Activated CD4-positive, alpha-beta T cell treated with anti-CD3 and anti-CD28 coated beads, Interleukin-2, amount 10 ng/mL, durations not matched to agents 7 days and 5 days (primary cell): ENCODE data around the gene GIT2. TPM values are rescaled to one million over a fixed set of nuclear protein-coding genes. Genes with fewer than 3 reads are reported as not detected.

Experiments
- CTCF ChIA-PET: fragments of 350-600 bp; sonication (Branson Sonifier 250); formaldehyde crosslinking; loops from one replicate; lab custom pipeline; 2021; ENCODE audit warnings: antibody characterized with exemption; lab: Charles Lee
- POLR2A ChIA-PET: fragments of 350-600 bp; sonication (Branson Sonifier 250); formaldehyde crosslinking; loops from one replicate; lab custom pipeline; 2021; ENCODE audit warnings: antibody characterized with exemption; lab: Charles Lee
- DNase-seq: peaks from one replicate; pipeline ENCODE4 v3.0.0-alpha.2; 2020
- H3K27ac Mint-ChIP-seq: one replicate; pipeline ENCODE4 v1.8.0; 2021; ENCODE audit warnings: mild to moderate bottlenecking, moderate library complexity, mixed read lengths
- H3K27me3 Mint-ChIP-seq: one replicate; pipeline ENCODE4 v1.8.0; 2021; ENCODE audit warnings: mixed read lengths
- H3K36me3 Mint-ChIP-seq: one replicate; pipeline ENCODE4 v1.8.0; 2021; ENCODE audit warnings: low read depth, mixed read lengths
- H3K4me1 Mint-ChIP-seq: one replicate; pipeline ENCODE4 v1.8.0; 2021; ENCODE audit warnings: mixed read lengths
- H3K4me3 Mint-ChIP-seq: one replicate; pipeline ENCODE4 v1.8.0; 2021; ENCODE audit warnings: mild to moderate bottlenecking, moderate library complexity, mixed read lengths
- H3K9me3 Mint-ChIP-seq: one replicate; pipeline ENCODE4 v1.8.0; 2021; ENCODE audit warnings: mixed read lengths
- total RNA-seq, 2 experiments: library from RNA; stranded (reverse); gene quantifications; one replicate each; pipeline ENCODE4 v1.2.3, GENCODE V29; 2021

Gene GIT2, protein sequence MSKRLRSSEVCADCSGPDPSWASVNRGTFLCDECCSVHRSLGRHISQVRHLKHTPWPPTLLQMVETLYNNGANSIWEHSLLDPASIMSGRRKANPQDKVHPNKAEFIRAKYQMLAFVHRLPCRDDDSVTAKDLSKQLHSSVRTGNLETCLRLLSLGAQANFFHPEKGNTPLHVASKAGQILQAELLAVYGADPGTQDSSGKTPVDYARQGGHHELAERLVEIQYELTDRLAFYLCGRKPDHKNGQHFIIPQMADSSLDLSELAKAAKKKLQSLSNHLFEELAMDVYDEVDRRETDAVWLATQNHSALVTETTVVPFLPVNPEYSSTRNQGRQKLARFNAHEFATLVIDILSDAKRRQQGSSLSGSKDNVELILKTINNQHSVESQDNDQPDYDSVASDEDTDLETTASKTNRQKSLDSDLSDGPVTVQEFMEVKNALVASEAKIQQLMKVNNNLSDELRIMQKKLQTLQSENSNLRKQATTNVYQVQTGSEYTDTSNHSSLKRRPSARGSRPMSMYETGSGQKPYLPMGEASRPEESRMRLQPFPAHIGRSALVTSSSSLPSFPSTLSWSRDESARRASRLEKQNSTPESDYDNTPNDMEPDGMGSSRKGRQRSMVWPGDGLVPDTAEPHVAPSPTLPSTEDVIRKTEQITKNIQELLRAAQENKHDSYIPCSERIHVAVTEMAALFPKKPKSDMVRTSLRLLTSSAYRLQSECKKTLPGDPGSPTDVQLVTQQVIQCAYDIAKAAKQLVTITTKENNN
- total RNA-seq = 100 to 1,000 TPM; 101 to 107 TPM

DNA sequence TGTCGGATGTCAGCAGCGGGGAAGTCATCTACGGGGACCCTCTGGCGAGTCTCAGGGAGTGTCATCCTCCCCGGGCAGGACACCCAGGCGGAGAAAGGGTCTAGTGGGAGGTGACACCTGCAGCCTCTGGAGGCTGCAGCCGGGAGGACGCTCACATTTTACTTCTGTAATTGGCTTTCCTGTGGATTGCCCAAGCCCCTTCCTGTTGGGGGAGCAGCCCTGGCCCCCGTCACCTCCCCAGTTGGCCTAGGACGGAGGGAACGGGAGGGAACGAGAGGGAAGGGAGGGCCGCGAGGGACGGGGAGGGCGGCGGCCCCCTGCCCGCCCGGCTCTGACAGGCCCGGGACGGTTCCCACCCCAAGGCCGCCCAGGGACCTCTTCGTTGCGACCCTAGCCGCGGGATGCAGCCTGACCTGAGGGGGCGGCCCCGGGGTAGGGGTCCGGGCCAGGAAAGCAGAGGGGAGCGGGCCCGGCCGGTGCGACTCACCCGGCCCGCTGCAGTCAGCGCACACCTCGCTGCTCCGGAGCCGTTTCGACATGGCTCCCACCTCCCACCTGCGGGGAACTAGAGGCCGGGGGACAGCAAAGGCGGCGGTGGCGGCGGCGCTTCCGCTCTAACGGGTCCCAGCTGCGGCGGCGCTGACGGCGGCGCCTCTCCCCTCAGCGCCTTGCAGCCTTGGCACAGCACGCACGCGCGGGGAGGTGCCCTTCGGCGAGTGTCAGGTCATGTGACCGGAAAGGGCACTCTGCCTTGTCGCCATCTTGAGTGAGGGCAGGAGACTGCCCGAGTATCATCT lies at the start of gene GIT2:
Gene GIT2, minus strand, starts transcription at position 683 of the 797 bp plus-strand sequence. Its CDS starts 144 bp downstream, at position 539.
- peak; percentile 96 for DNase-seq
- peak within 1 kb of the TSS; percentile 98 for H3K27ac Mint-ChIP-seq
- POLR2A ChIA-PET = interaction anchor here (0.6 kb wide), 1 partner anchor 9 kb away, joined by 4 read pairs; no protein-coding TSS in a partner anchor
- H3K4me3 Mint-ChIP-seq = peak within 1 kb of the TSS; percentile 100
- CTCF ChIA-PET = interaction anchor here (1.1 kb wide), 1 partner anchor 104 kb away, joined by 3 read pairs; no protein-coding TSS in a partner anchor
- H3K36me3 Mint-ChIP-seq = peaks cover 35% of the 10 kb centered on the region
- peaks cover 63% of the 10 kb centered on the region for H3K4me1 Mint-ChIP-seq
- no peaks in the 10 kb centered on the region for H3K27me3 Mint-ChIP-seq
- H3K9me3 Mint-ChIP-seq = no peaks in the 10 kb centered on the region

DNA sequence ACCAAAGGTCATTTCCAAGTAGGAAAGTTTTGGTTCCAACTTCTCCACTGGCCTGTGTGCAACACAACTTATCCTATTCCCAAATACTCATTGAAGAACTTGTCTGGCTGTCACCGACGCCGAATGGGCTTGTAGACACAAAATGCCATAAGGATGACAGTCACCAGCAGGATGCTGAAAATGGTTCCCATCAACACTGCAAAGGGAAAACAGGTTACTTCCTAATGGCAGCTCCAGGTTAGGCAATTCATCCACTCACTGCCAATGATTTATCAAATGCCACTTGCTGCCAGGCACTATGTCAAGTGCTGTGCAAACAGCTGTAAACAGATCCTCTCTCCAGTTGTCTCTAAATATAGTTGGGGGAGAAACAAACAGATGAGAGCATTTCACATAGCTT lies 46.1 kb upstream of the GIT2 start:
- peaks cover 61% of the 10 kb centered on the region for H3K4me1 Mint-ChIP-seq
- ChIA-PET CTCF (interaction anchor here (0.6 to 1.0 kb wide), 3 partner anchors 14 to 178 kb away, joined by 3 to 4 read pairs (median 3); no protein-coding TSS in a partner anchor), POLR2A (no interaction called here)
- H3K9me3 Mint-ChIP-seq = no peaks in the 10 kb centered on the region
- no peak overlapping the region for H3K4me3 Mint-ChIP-seq
- DNase-seq = no peak
- H3K27ac Mint-ChIP-seq = peak overlapping the region; percentile 56
- no peaks in the 10 kb centered on the region for H3K27me3 Mint-ChIP-seq
- H3K36me3 Mint-ChIP-seq = peaks cover 54% of the 10 kb centered on the region

DNA sequence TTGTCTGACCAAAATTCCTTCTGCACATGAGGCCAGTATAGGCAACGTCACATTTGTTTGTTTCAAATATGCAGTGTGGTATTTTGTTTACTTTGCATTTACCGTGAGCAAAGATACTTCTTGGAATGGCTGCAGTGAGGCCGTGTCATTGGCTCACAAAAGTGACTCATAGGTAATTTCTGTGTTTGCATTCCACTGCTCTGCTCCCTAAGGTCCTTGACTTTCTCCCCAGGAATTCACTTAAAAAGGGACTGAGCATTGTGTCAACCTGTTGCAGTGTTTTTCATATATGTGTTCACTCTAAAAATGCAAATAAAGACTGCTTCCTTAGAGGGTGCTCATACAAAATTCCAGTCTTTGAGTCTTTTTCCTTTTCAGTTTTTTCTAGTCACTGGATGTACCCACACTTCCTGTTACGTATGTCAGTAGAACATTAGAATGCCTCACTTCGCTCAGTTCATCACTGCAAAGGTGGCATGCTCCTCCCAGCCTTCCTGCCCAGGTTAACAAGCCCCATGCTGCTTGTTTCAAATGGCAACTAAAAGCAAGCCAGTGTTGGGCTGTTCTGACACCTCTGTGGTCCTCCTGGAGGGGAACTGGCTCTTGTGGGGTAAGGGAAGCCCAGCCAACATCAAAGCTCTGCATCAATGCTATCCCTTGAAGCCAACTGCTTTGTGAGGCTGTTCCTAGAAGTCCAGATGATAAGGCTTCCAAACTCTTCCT lies 43.1 kb upstream of the GIT2 start:
- H3K4me1 Mint-ChIP-seq = peaks cover 57% of the 10 kb centered on the region
- no peaks in the 10 kb centered on the region for H3K27me3 Mint-ChIP-seq
- peaks cover 73% of the 10 kb centered on the region for H3K36me3 Mint-ChIP-seq
- no peaks in the 10 kb centered on the region for H3K9me3 Mint-ChIP-seq
- POLR2A ChIA-PET = no interaction called here
- peak; percentile 47 for DNase-seq
- CTCF ChIA-PET = no interaction called here
- H3K27ac Mint-ChIP-seq = peak overlapping the region; percentile 93
- peak overlapping the region; percentile 15 for H3K4me3 Mint-ChIP-seq

DNA sequence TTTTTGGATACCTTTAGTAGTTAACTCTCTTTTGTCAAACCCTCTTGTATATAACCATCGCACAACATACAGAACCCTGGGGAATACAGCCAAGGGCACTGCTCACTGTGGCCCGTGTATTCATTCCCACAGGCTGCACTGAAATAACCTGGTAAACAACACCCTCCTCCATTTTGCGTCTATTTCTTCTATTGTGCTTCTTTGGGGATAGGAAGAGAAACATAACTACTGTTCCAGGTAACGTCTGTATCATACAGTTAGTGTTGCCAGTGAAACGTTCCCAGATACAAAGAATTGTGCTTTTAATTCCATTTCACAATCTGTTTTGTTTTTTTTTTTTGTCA lies 42.5 kb upstream of the GIT2 start:
- H3K4me1 Mint-ChIP-seq = peaks cover 55% of the 10 kb centered on the region
- H3K27ac Mint-ChIP-seq = peak overlapping the region; percentile 93

DNA sequence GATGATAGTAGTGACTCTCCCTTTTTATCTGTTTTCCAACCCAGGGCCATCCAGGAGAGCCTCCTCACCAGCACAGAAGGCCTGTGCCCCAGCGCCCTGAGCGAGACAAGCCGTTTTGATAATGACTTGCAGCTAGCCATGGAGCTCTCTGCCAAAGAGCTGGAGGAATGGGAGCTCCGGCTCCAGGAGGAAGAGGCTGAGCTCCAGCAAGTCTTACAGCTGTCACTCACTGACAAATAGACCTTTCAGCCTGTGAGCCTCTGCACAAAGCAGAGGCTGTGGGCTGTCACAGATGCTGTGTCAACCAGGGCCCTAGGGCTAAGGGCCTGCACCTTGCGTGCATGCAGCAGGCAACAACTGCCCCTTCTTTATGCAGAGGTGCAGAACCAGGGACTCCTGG lies 41.1 kb upstream of the GIT2 start:
- peaks cover 45% of the 10 kb centered on the region for H3K4me1 Mint-ChIP-seq
- ChIA-PET POLR2A (no interaction called here), CTCF (interaction anchor here (0.6 to 1.0 kb wide), 2 partner anchors 15 to 107 kb away, joined by 3 to 8 read pairs; no protein-coding TSS in a partner anchor)
- DNase-seq = no peak
- no peaks in the 10 kb centered on the region for H3K27me3 Mint-ChIP-seq
- peaks cover 76% of the 10 kb centered on the region for H3K36me3 Mint-ChIP-seq
- no peaks in the 10 kb centered on the region for H3K9me3 Mint-ChIP-seq
- no peak overlapping the region for H3K27ac Mint-ChIP-seq
- no peak overlapping the region for H3K4me3 Mint-ChIP-seq

More for the DNA sequence above, 42.5 kb upstream of the GIT2 start:
- DNase-seq = no peak
- H3K36me3 Mint-ChIP-seq = peaks cover 76% of the 10 kb centered on the region
- no peaks in the 10 kb centered on the region for H3K9me3 Mint-ChIP-seq
- H3K4me3 Mint-ChIP-seq = no peak overlapping the region
- POLR2A ChIA-PET = no interaction called here
- H3K27me3 Mint-ChIP-seq = no peaks in the 10 kb centered on the region
- CTCF ChIA-PET = no interaction called here

DNA sequence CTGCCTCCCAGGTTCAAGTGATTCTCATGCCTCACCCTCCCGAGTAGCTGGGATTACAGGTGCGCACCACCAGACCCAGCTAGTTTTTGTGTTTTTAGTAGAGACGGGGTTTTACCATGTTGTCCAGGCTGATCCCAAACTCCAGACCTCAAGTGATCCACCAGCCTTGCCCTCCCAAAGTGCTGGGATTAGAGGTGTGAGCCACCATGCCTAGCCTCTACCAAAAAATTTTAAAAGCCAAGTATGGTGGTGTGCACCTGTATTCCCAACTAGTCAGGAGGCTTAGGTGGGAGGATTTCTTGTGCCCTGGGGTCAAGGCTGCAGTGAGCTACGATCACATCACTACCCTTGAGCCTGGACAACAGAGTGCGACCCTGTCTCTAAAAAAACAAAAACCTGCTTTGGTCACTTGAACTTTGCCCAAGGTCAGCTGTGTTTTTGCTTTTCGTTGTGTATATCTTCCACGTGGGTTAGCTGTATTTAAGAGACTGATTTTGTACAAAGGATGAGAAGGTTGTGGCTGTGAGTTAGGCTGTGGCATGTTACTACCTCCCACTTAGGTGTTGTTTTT lies 39.5 kb upstream of the GIT2 start:
- CTCF ChIA-PET = no interaction called here
- H3K4me3 Mint-ChIP-seq = no peak overlapping the region
- H3K36me3 Mint-ChIP-seq = peaks cover 65% of the 10 kb centered on the region
- H3K9me3 Mint-ChIP-seq = no peaks in the 10 kb centered on the region
- DNase-seq = no peak
- H3K4me1 Mint-ChIP-seq = peaks cover 30% of the 10 kb centered on the region
- H3K27ac Mint-ChIP-seq = no peak overlapping the region
- no peaks in the 10 kb centered on the region for H3K27me3 Mint-ChIP-seq
- POLR2A ChIA-PET = no interaction called here

DNA sequence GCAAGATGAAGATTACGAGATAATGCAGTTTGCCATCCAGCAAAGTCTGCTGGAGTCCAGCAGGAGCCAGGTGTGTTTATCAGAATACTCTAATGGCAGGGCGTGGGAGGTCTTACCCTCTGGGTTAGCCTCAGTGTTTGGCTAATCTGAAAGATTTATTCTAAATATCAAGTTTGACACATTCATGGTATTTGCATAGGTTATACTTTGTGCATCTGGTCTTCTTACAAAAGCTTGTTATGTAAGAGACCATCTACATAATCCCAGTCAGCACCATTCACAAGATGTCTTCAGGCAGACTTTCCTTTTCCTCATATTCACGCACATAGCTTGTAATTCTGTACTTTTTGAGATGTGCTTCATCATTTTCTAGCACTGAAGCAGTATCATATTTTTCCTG lies 37.7 kb upstream of the GIT2 start:
- Mint-ChIP-seq H3K4me3 (no peak overlapping the region), H3K36me3 (peaks cover 62% of the 10 kb centered on the region), H3K27ac (no peak overlapping the region), H3K27me3 (no peaks in the 10 kb centered on the region), H3K4me1 (peaks cover 13% of the 10 kb centered on the region), H3K9me3 (no peaks in the 10 kb centered on the region)
- ChIA-PET POLR2A (no interaction called here), CTCF (interaction anchor here (0.8 to 2.0 kb wide), 3 partner anchors 11 to 397 kb away, joined by 4 to 8 read pairs (median 4); no protein-coding TSS in a partner anchor)
- DNase-seq = no peak

DNA sequence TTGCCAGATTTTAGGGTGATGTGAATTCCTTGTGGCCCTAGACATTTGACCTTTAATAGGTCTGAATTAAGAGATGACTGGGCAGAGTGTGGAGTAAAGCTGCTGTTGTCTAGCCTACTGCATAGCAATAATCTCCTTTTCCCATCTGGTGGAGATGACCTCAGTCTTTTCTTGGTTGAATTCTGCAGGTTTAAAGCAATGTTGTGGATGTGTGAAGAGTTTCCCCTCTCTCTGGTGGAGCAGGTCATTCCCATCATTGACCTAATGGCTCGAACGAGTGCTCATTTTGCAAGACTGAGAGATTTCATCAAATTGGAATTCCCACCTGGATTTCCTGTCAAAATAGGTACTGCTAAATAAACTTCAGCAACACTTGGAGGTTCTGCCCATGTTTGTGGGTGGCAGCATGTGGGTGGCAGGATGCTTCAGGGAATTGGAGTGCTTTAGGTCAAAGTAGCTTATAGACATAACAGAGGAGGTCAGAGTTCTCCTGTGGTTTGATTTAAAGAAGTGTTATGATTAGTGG lies 33.2 kb upstream of the GIT2 start:
- no peak overlapping the region for H3K27ac Mint-ChIP-seq
- CTCF ChIA-PET = interaction anchor here (0.6 to 1.2 kb wide), 3 partner anchors 9 to 30 kb away, joined by 3 to 6 read pairs (median 3); partner anchors contain the start of gene ANKRD13A
- H3K4me3 Mint-ChIP-seq = no peak overlapping the region
- POLR2A ChIA-PET = no interaction called here
- no peak for DNase-seq
- no peaks in the 10 kb centered on the region for H3K27me3 Mint-ChIP-seq
- peaks cover 6% of the 10 kb centered on the region for H3K4me1 Mint-ChIP-seq
- no peaks in the 10 kb centered on the region for H3K9me3 Mint-ChIP-seq
- peaks cover 57% of the 10 kb centered on the region for H3K36me3 Mint-ChIP-seq

DNA sequence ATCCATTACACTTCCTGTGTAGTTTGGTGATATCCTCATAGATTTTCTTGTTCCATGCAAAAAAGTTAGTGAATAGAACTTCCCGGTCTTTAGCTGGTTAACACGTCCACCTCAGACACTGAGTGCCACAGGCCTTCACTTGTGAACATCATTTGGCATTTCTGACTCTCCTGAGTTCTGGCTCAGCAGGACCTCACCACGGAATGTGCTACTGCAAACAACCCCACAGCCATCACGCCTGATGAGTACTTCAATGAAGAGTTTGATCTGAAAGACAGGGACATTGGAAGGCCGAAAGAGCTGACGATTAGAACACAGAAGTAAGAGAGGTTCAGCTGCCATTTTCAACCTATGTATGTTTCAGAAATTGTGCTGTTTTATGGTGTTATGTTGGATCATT lies 32.2 kb upstream of the GIT2 start:
- H3K36me3 Mint-ChIP-seq = peaks cover 58% of the 10 kb centered on the region
- no peaks in the 10 kb centered on the region for H3K27me3 Mint-ChIP-seq
- ChIA-PET CTCF (interaction anchor here (0.6 to 1.2 kb wide), 3 partner anchors 8 to 41 kb away, joined by 3 to 6 read pairs (median 5); partner anchors contain the start of gene ANKRD13A), POLR2A (interaction anchor here (0.5 kb wide), 1 partner anchor 35 kb away, joined by 3 read pairs; no protein-coding TSS in a partner anchor)
- H3K9me3 Mint-ChIP-seq = no peaks in the 10 kb centered on the region
- H3K27ac Mint-ChIP-seq = no peak overlapping the region
- no peak for DNase-seq
- no peak overlapping the region for H3K4me3 Mint-ChIP-seq
- H3K4me1 Mint-ChIP-seq = peaks cover 15% of the 10 kb centered on the region

DNA sequence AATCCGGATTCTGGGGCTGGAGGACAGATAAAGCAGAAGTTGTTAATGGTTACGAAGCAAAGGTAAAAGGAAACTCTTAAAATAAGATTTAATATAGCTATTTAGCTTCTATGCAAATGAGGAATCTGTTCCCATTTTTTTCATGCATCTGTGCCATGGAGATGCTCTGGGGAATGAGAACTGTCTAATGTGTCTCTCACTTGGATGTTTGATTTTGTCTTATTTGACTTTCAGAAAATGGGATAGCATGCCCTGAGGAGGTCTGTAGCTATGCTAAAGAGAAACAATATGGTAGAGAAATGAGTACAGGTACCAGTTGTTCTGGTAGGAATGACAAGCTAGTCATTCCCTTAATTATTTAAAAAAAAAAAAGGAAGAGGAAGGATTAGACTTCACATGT lies 27.9 kb upstream of the GIT2 start:
- DNase-seq = no peak
- Mint-ChIP-seq H3K9me3 (no peaks in the 10 kb centered on the region), H3K27me3 (no peaks in the 10 kb centered on the region), H3K4me3 (no peak overlapping the region), H3K4me1 (peaks cover 20% of the 10 kb centered on the region), H3K27ac (peak overlapping the region; percentile 3), H3K36me3 (peaks cover 69% of the 10 kb centered on the region)
- POLR2A ChIA-PET = no interaction called here
- CTCF ChIA-PET = interaction anchor here (1.0 to 2.9 kb wide), 10 partner anchors 8 to 308 kb away, joined by 3 to 8 read pairs (median 4); no protein-coding TSS in a partner anchor
